ENCODE results near the gene ZNF48.
A peak's percentile ranks its signal among the peaks of the same experiment; 100 is the strongest.

ZNF48 gene

DNA sequence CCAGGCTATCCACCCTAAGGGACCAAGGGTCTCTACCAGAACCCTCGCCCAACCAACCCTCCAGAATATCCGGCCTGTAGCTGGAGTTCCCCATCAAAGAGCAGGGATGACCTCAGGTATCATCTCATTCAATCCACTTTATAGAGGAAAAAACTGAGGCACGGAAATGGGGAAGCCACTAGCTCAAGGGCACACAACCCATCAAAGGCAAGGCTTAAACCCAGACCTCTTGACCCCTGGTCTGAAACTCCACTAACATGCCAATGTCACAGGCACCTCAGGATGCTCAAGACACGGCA lies 26.5 kb upstream of the ZNF48 start:
- peaks cover 33% of the 10 kb centered on the region; the same call in 1 of the 2 replicates for H3K36me3 ChIP-seq (ENCODE audit: insufficient read depth, low read length)
- peaks cover 42% of the 10 kb centered on the region for H3K4me1 ChIP-seq (ENCODE audit: insufficient read depth, low read length, severe bottlenecking)
- H3F3A ChIP-seq (ENCODE audit: insufficient read depth, low read length) = no peaks in the 10 kb centered on the region
- H2AFZ ChIP-seq (ENCODE audit: low read length) = no peak overlapping the region
- H3K9me2 ChIP-seq (ENCODE audit: low read depth, low read length) = no peaks in the 10 kb centered on the region
- H3K4me3 ChIP-seq (ENCODE audit: low read depth, low read length, poor library complexity, severe bottlenecking) = peak overlapping the region; percentile 97
- H3K79me2 ChIP-seq (ENCODE audit: insufficient read depth, low read length) = peaks cover 33% of the 10 kb centered on the region
- H3K9me3 ChIP-seq (ENCODE audit: low read length) = no peaks in the 10 kb centered on the region
- H3K27ac ChIP-seq (ENCODE audit: low read depth, low read length, poor library complexity, severe bottlenecking) = peak overlapping the region; percentile 45
- peak overlapping the region; percentile 89 for H3K9ac ChIP-seq (ENCODE audit: low read length)
- TF ChIP-seq EZH2 (IDR thresholded peaks at IDR 0.05; ENCODE audit: borderline replicate concordance, low read length) = no peak
- TF ChIP-seq, protein P1, sequence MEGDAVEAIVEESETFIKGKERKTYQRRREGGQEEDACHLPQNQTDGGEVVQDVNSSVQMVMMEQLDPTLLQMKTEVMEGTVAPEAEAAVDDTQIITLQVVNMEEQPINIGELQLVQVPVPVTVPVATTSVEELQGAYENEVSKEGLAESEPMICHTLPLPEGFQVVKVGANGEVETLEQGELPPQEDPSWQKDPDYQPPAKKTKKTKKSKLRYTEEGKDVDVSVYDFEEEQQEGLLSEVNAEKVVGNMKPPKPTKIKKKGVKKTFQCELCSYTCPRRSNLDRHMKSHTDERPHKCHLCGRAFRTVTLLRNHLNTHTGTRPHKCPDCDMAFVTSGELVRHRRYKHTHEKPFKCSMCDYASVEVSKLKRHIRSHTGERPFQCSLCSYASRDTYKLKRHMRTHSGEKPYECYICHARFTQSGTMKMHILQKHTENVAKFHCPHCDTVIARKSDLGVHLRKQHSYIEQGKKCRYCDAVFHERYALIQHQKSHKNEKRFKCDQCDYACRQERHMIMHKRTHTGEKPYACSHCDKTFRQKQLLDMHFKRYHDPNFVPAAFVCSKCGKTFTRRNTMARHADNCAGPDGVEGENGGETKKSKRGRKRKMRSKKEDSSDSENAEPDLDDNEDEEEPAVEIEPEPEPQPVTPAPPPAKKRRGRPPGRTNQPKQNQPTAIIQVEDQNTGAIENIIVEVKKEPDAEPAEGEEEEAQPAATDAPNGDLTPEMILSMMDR (IDR thresholded peaks at IDR 0.05; ENCODE audit: low read length) = no peak
- H3K4me2 ChIP-seq (ENCODE audit: low read length) = peak overlapping the region; percentile 89
- no peaks in the 10 kb centered on the region for H4K20me1 ChIP-seq (ENCODE audit: insufficient read depth, low read length)
- H3K27me3 ChIP-seq (ENCODE audit: insufficient read depth, low read length) = no peaks in the 10 kb centered on the region

DNA sequence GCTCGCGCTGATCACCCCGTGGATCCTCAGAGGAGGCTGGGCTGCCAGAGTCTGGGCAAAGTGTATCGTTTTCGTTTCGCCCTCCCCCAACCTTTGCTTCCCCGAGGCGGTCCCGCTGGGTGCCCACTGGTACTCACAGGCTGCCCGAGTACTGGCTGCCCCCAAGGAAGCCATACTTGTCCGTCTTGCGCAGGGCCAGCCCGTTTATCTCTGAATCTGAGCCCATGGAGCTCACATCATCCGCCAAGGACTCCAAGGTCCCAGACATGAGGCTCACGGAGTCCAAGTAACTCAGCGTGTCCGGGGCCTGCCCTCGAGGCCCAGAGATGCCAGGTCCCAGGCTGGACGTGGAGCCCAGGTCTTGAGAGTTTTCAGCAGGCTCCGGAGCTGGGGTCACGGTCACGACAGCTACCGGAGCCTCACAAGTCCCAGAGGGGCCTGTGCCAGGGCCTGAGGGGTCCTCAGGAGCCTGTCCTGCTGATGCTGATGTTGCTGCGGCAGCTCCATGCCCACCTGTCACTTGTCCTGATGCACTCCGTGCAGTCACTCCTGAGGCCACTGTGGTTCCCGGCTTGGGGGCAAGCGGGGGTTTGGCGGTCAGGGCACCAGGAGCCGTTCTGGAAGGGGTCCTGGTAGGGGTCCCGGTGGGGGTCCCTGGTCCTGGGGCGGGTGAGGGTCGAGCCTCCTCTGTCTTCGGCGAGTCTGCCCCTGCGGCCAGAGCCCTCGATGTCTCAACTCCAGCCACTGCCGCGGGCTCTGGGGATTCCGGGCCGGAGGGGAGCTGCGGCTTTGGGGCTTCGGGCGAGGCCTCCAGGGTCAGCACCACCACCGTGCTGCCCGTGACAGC lies 25.9 kb upstream of the ZNF48 start:
- Histone ChIP-seq H3K4me2 (ENCODE audit: low read length) (peak overlapping the region; percentile 89), H3K4me3 (ENCODE audit: low read depth, low read length, poor library complexity, severe bottlenecking) (peak overlapping the region; percentile 97), H3K9me2 (ENCODE audit: low read depth, low read length) (no peaks in the 10 kb centered on the region), H3F3A (ENCODE audit: insufficient read depth, low read length) (no peaks in the 10 kb centered on the region), H3K9ac (ENCODE audit: low read length) (peak overlapping the region; percentile 89), H3K79me2 (ENCODE audit: insufficient read depth, low read length) (peaks cover 33% of the 10 kb centered on the region), H4K20me1 (ENCODE audit: insufficient read depth, low read length) (no peaks in the 10 kb centered on the region), H3K9me3 (ENCODE audit: low read length) (no peaks in the 10 kb centered on the region), H3K4me1 (ENCODE audit: insufficient read depth, low read length, severe bottlenecking) (peaks cover 42% of the 10 kb centered on the region), H3K36me3 (ENCODE audit: insufficient read depth, low read length) (peaks cover 27% of the 10 kb centered on the region; the same call in 1 of the 2 replicates), H3K27ac (ENCODE audit: low read depth, low read length, poor library complexity, severe bottlenecking) (peak overlapping the region; percentile 45), H3K27me3 (ENCODE audit: insufficient read depth, low read length) (no peaks in the 10 kb centered on the region), H2AFZ (ENCODE audit: low read length) (no peak overlapping the region)
- TF ChIP-seq EZH2 (IDR thresholded peaks at IDR 0.05; ENCODE audit: borderline replicate concordance, low read length) = no peak
- TF ChIP-seq, protein P1 (IDR thresholded peaks at IDR 0.05; ENCODE audit: low read length) = no peak

DNA sequence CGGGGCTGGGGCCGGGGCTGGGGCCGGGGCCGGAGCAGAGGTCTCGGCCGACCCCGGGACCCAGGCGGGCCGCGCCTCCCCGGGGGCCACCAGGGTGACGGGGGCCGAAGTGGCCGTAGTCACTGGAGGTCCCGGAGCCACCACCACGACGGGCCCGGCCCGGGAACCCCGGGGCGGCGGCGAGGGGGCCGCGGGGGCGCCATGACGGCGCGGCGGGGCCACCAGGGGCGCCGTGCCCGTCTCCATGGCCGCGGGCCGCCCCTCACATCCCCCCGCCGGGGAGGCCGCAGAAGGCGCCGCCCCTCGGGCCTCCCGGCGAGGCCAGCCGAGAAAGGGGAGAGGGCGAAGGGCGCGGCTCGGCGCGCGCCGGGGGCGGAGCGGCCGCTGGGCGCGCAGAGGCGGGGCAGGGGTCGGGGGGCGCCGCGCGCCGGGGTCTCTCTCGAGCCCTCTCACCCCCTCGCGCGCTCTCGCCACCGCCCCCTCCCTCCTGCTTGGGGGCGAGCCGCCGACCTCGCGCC lies 25.2 kb upstream of the ZNF48 start:
- H3K27ac ChIP-seq (ENCODE audit: low read depth, low read length, poor library complexity, severe bottlenecking) = peak overlapping the region; percentile 45

More for the DNA sequence above, 25.2 kb upstream of the ZNF48 start:
- H3K4me2 ChIP-seq (ENCODE audit: low read length) = peak overlapping the region; percentile 89
- TF ChIP-seq EZH2 (IDR thresholded peaks at IDR 0.05; ENCODE audit: borderline replicate concordance, low read length) = no peak
- TF ChIP-seq, protein P1 (IDR thresholded peaks at IDR 0.05; ENCODE audit: low read length) = no peak
- H3K27me3 ChIP-seq (ENCODE audit: insufficient read depth, low read length) = no peaks in the 10 kb centered on the region
- H3K79me2 ChIP-seq (ENCODE audit: insufficient read depth, low read length) = peaks cover 33% of the 10 kb centered on the region
- H3K36me3 ChIP-seq (ENCODE audit: insufficient read depth, low read length) = peaks cover 20% of the 10 kb centered on the region; the same call in 1 of the 2 replicates
- no peaks in the 10 kb centered on the region for H3K9me2 ChIP-seq (ENCODE audit: low read depth, low read length)
- H3K9ac ChIP-seq (ENCODE audit: low read length) = peak overlapping the region; percentile 89
- H3K9me3 ChIP-seq (ENCODE audit: low read length) = no peaks in the 10 kb centered on the region
- no peak overlapping the region for H2AFZ ChIP-seq (ENCODE audit: low read length)
- H3F3A ChIP-seq (ENCODE audit: insufficient read depth, low read length) = no peaks in the 10 kb centered on the region
- peak overlapping the region; percentile 97 for H3K4me3 ChIP-seq (ENCODE audit: low read depth, low read length, poor library complexity, severe bottlenecking)
- peaks cover 42% of the 10 kb centered on the region for H3K4me1 ChIP-seq (ENCODE audit: insufficient read depth, low read length, severe bottlenecking)
- no peaks in the 10 kb centered on the region for H4K20me1 ChIP-seq (ENCODE audit: insufficient read depth, low read length)
